HG02588 (cell line): ENCODE results near the gene TMEM178B.
"Not testable (repeated sequence)": the region's sequence is repeated elsewhere in the genome, so short reads cannot be mapped to it uniquely, and the experiment has no call there.

Experiments
- ATAC-seq: cut with Tn5 transposase; IDR thresholded peaks from one replicate; pipeline ENCODE4 v1.9.1; 2021; ENCODE audit warnings: mild to moderate bottlenecking, moderate library complexity; ENCODE audit not compliant: unreplicated experiment

Gene TMEM178B

DNA sequence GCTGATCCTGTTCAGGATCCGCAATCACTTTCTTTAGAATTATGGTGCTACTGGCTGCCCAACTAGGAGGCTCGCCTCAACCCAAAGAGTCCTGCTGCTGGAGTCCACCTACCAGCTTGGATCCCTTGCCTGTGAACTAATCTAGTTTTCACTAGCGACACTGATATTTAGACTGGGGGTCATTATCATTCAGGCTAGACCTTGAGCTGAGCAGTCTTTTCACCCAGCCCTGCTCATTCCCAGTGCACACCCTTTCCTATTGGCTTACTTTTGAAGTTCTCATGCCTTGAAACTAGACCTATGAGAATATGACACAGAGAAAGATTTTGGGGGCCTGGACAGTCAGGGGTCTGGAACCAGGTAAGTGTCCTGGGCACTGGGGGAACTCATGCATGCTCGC lies 107.9 kb downstream of the TMEM178B start:
- ATAC-seq = no peak

- ATAC-seq = no peak
These were observed 110.8 kb downstream of the TMEM178B start for GRCh38 chr7:141184532-141185190.

- ATAC-seq = no peak
These were observed 111.6 kb downstream of the TMEM178B start for GRCh38 chr7:141185369-141185967.

GRCh38 chr7:141189231-141189630 lies 115.4 kb downstream of the TMEM178B start:
- ATAC-seq = no peak

GRCh38 chr7:141190495-141190894 lies 116.6 kb downstream of the TMEM178B start:
- no peak for ATAC-seq

- ATAC-seq = no peak
These were observed 117.4 kb downstream of the TMEM178B start for GRCh38 chr7:141191277-141191676.

DNA sequence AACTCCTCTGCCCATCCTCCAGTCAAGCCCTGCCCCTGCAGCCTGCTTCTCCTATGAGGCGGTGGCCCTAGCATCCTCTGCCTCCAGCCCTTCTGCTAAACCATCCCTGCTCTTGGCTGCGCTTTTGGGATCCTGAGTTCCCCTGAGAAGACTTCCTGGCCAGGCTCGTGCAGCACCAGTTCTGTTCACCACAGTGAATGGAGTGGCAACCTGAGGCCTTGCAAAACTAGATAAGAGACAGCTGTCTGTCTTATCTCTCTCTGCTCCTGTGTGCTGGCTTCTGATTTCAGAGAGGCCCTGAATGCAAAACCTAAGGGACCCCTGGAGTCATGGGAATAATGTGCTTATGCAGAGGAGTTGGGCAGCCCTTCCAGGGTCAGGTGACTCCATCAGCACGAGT lies 119.2 kb downstream of the TMEM178B start:
- no peak for ATAC-seq

DNA sequence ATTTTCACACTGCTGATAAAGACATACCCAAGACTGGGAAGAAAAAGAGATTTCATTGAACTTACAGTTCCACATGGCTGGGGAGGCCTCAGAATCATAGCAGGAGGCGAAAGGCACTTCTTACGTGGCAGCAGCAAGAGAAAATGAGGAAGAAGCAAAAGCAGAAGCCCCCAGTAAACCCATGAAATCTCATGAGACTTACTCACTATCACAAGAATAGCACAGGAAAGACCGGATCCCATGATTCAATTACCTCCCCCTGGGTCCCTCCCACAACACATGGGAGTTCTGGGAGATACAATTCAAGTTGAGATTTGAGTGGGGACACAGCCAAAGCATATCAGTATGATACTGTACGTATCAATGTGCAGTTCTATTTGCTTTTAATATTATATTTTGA lies 121.9 kb downstream of the TMEM178B start:
- ATAC-seq = not testable (repeated sequence)

GRCh38 chr7:141198194-141198958 lies 124.5 kb downstream of the TMEM178B start:
- ATAC-seq = no peak

DNA sequence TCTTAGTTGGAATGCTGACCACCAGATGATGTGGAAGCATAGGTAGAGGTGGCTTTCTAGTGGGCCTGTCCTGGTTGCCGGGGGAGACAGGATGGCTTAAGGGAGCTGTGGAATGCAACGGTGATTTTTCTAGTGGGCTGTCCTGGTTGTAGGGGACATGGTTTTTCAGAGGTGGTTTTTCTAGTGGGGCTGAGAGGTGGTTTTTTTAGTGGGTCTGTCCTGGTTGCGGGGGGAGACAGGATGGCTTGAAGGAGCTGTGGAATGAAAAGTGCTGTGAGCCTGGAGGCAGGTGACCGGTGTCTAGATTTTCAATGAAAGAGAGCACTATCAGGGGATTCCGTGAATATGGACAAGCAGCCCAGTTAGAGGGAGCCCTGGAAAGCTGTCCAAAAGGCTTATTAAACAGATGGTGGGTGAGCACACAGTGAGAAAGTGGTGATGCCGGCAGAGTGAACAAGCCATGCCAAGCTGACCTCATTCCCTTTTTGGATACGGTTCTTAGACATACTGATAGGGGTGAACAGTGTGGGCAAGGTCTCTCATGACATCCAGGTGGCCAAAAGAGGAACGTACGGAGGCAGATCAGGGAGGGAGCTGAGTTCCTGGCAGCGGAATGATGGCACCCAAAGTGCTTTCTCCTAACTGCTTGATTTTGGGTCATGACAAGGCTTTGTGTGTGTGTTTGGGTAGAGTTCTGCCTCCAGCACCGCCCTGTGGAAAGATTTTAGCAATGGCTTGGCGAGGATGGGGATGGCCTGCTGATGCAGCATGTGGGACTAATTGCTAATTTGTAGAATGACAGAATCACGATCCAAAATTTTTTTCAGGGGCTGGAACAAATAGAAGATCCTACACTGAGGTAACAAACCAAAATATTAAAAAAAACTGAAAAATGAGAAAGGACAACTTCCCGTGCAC lies 126.6 kb downstream of the TMEM178B start:
- no peak for ATAC-seq

DNA sequence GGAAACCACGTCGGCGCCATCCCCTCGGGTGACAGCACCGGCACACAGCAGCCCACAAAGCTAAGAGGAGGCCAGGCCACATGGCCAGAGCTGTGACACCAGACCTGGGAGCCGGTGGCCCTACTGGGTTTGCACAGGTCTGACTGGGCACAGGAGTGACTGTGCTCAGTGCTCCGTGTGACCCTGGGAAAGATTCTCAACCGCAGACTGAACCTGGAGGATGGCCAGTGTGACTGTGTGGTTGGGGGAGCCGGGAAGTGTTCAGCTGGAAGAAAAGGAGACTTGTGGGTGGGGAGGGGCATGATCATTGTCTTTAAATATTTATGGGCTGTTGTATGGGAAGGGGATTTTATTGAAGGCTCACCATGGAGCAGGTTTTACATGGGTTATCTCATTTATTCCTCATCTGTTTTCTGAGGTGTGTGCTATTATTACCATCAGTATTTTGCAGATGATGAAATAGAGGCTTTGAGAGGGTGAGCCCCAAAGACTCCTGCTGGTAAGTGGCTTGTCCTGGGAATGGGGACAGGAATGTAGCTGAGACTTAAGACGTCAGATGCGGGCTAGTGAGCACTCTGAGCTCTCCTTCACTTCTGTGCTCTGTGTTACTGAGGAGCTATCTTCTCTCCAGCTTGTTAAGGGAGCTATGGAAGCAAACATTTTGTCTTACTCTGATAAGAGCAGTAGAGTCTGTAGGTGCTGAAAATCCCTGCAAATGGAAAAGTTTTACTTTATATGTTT lies 127.5 kb downstream of the TMEM178B start:
- no peak for ATAC-seq

GRCh38 chr7:141202535-141202934 lies 128.7 kb downstream of the TMEM178B start:
- no peak for ATAC-seq

GRCh38 chr7:141203177-141203576 lies 129.3 kb downstream of the TMEM178B start:
- no peak for ATAC-seq

DNA sequence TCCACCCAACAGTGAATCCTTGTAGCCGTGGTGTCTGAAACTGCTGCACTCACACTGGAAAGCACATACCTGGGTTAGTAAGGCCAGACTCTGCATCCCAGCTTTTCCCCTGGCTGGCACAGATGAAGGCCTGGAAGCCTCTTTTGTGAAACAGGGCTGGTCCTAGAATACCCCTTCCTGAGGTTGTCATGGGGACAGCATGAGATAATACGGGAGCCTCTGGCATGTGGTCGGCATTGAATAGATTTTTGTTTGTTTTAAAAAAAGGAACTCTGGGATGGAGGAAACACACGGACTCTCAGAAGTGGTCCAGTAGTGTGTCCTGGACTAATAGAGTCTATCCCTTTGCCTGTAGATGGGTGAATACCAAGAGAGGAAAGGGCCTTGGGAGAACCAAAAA lies 129.7 kb downstream of the TMEM178B start:
- no peak for ATAC-seq

DNA sequence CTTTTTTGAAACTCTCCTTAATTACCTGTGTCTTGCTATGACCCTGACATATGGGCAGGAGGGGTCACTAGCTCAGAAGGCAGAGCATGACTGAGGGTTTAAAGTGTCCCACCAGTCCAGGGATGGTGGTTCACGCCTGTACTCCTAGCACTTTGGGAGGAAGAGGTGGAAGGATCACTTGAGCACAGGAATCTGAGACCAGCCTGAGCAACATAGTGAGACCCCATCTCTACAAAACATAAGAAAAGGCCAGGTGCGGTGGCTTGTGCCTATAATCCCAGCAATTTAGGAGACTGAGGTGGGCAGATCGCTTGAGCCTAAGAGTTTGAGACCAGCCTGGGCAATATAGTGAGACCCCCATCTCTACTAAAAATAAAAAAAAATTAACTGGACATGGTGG lies 133.8 kb downstream of the TMEM178B start:
- no peak for ATAC-seq

- no peak for ATAC-seq
These were observed 134.7 kb downstream of the TMEM178B start for GRCh38 chr7:141208539-141208938.

GRCh38 chr7:141209454-141209853 lies 135.6 kb downstream of the TMEM178B start:
- ATAC-seq = no peak

DNA sequence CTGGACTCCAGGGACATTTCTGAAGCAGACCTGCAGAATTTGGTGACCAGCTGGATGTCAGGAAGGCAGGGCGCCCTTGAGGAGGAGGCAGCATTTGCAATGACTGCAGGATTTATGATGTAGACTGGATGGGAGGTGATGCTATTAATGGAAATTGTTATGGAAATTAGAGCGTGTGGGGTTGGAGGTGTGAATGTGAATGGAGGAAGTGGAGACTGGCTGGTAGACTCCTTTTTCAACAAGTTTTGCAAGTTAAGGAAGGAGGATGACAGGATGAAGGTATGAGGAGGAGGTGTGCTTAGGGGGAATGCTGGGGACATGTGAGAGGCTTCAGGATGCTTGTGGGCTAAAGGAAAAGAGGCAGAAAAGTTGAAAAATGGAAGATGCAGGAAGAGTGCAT lies 137.0 kb downstream of the TMEM178B start:
- ATAC-seq = no peak

- no peak for ATAC-seq
These were observed 139.4 kb downstream of the TMEM178B start for GRCh38 chr7:141213226-141213625.

DNA sequence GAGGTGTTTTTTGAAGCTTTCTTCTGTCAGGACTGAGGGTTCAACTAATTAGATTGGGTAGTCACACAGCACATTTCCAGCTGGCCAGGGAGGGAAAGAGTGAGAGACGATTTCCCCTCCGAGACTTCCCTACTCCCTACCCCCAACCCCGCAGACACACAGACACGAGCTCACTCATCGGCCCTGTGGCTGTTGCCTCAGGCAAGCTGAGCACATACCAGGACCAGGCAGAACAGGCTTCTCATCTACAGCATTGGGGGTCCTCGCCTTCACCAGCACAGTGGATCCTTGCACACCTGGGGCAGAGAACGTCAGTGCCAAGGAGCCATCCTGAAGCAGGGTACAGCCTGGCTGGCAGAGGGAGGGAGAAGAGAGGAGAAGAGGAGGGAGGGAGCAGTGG lies 144.1 kb downstream of the TMEM178B start:
- no peak for ATAC-seq
